Measurements from ENCODE around the gene EML6. TPM values are rescaled to one million over a fixed set of nuclear protein-coding genes. Genes with fewer than 3 reads are reported as not detected.

EML6 gene
- total and polyA plus RNA-seq, 2 of the 8 experiments (the other 6 are each of a cell fraction or from before 2014, with no cell fraction given), result 1.2 to 1.6 TPM

DNA sequence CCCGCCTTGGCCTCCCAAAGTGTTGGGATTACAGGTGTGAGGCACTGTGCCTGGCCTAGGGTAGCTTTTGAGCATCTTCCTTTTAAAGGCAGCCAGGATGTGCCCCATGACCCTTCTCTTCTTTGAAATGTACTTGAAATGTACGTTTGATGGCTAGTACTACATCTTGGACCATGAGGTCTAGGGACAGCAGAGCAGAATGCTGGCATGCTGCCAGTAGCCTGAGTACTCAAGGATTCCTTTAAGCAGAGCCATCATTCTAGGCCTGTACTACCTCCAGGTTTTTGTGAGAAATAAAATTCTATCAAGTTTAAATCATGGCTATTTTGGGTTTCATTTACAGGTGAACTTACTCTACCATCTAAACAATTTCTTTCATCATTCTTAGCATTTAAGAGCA, 2.9 kb upstream of the EML6 start:
- Histone ChIP-seq H4K8ac (ENCODE audit: extremely low read depth, insufficient read depth, low read length) (no peak overlapping the region), H3K9me3 (ENCODE audit: insufficient read depth in 2 of 2, low read depth in 1 of 2, low read length in 1 of 2) (no peaks in the 10 kb centered on the region), H4K20me1 (replicated peaks in 1 of 2; ENCODE audit: control insufficient read depth in 1 of 2, insufficient read depth in 2 of 2, low read length in 2 of 2) (no peaks in the 10 kb centered on the region), H3K18ac (ENCODE audit: extremely low read depth, low read length) (no peak overlapping the region), H3K4me3 (ENCODE audit: extremely low read depth in 1 of 4, insufficient read depth in 2 of 4, low read depth in 3 of 4, low read length in 4 of 4) (no peak overlapping the region), H3K27me3 (replicated peaks in 1 of 4; ENCODE audit: control insufficient read depth in 3 of 4, extremely low read depth in 1 of 4, insufficient read depth in 3 of 4, low read length in 3 of 4) (peaks cover 11 to 24% (median 17%) of the 10 kb centered on the region in 4 experiments), H2BK20ac (ENCODE audit: low read length) (no peak overlapping the region), H4K5ac (ENCODE audit: insufficient read length, low read depth, low read length) (no peak overlapping the region), H2BK5ac (ENCODE audit: low read depth, low read length) (no peak overlapping the region), H3K4me2 (ENCODE audit: insufficient read depth in 1 of 2, low read depth in 2 of 2, low read length in 2 of 2) (no peak overlapping the region), H3K56ac (replicated peaks; ENCODE audit: insufficient read length, low read depth, low read length) (no peak overlapping the region), H3K4ac (replicated peaks; ENCODE audit: insufficient read length, low read depth, low read length) (no peak overlapping the region), H2BK15ac (ENCODE audit: low read length) (no peak overlapping the region), H3K79me2 (ENCODE audit: control insufficient read depth in 1 of 2, insufficient read depth in 2 of 2, low read length in 2 of 2) (no peaks in the 10 kb centered on the region), H3K79me1 (ENCODE audit: low read depth, low read length) (no peaks in the 10 kb centered on the region), H3K9ac (replicated peaks in 1 of 4; ENCODE audit: extremely low read depth in 1 of 4, low read depth in 3 of 4, low read length in 3 of 4) (no peak overlapping the region), H3K14ac (ENCODE audit: insufficient read length) (no peak overlapping the region), H3K36me3 (ENCODE audit: control insufficient read depth in 2 of 4, insufficient read depth in 4 of 4, low read length in 3 of 4) (no peaks in the 10 kb centered on the region), H2BK12ac (ENCODE audit: low read depth, low read length) (no peak overlapping the region), H3K23ac (ENCODE audit: insufficient read length) (no peak overlapping the region), H3K4me1 (replicated peaks in 1 of 4; ENCODE audit: control insufficient read depth in 3 of 4, insufficient read depth in 4 of 4, low read length in 3 of 4) (peaks cover 0 to 9% (median 0%) of the 10 kb centered on the region in 4 experiments; a peak in 2 of 7 replicates), H2AK5ac (ENCODE audit: low read depth, low read length) (no peak overlapping the region), H2AFZ (ENCODE audit: low read length) (no peak overlapping the region), H3K27ac (ENCODE audit: low read depth, low read length) (no peak overlapping the region), H4K91ac (replicated peaks; ENCODE audit: insufficient read length, low read length) (no peak overlapping the region), H3K23me2 (ENCODE audit: low read depth, low read length) (peaks cover 11% of the 10 kb centered on the region; the same call in 1 of the 2 replicates), H2BK120ac (replicated peaks; ENCODE audit: low read depth, low read length) (no peak overlapping the region)
- 83% methylated on average over 2 of the region's 2 CpGs; no CpG with 5 or more reads in 1 of the 2 experiments for WGBS, 2 experiments (ENCODE audit: extremely low coverage in 1 of 2, insufficient coverage in 1 of 2, insufficient read length in 1 of 2, insufficient replicate concordance in 2 of 2, low coverage in 1 of 2, low lambda C conversion rate in 2 of 2, missing lambda C conversion rate in 1 of 2)
- TF ChIP-seq JUN (IDR thresholded peaks at IDR 0.05; ENCODE audit: low read depth, low read length), result no peak
- CTCF ChIA-PET (ENCODE audit: partially characterized antibody), result no interaction called here
- no peak for DNase-seq (ENCODE audit: low read depth in 1 of 2, low spot score in 2 of 2)
- POLR2A ChIA-PET (ENCODE audit: partially characterized antibody), result interaction anchor here (1.0 to 1.3 kb wide), 2 partner anchors 11 to 48 kb away, joined by 3 to 5 read pairs; no protein-coding TSS in a partner anchor
- FAIRE-seq, result no peak
